NCI-H82 treated with DMSO at 0.1 percent for 48 hours (cell line): ENCODE results near the gene GPN2.

ENCODE experiments used
- DNase-seq: peaks from one replicate; lab custom pipeline; 2025; ENCODE audit not compliant: unreplicated experiment; lab: John Stamatoyannopoulos, UW

The GPN2 gene

GRCh38 chr1:26833432-26834405 lies 56.4 kb downstream of the GPN2 start:
- peak; percentile 76 for DNase-seq

- peak; percentile 94 for DNase-seq
Measured at GRCh38 chr1:26832249-26832960, 57.7 kb downstream of the GPN2 start.

GRCh38 chr1:26831546-26832248 lies 58.4 kb downstream of the GPN2 start:
- DNase-seq, result peak; percentile 35

GRCh38 chr1:26831059-26831458 lies 59.0 kb downstream of the GPN2 start:
- no peak for DNase-seq

GRCh38 chr1:26829184-26829911 lies 60.7 kb downstream of the GPN2 start:
- no peak for DNase-seq

GRCh38 chr1:26828411-26828991 lies 61.6 kb downstream of the GPN2 start:
- DNase-seq, result no peak

- no peak for DNase-seq
Measured at GRCh38 chr1:26827663-26828062, 62.4 kb downstream of the GPN2 start.

GRCh38 chr1:26827106-26827604 lies 62.9 kb downstream of the GPN2 start:
- no peak for DNase-seq

GRCh38 chr1:26826261-26827105 lies 63.6 kb downstream of the GPN2 start, which contains the start of gene ZDHHC18:
Gene ZDHHC18, plus strand, starts transcription at chr1:26826688. Its CDS starts 117 bp downstream, at chr1:26826805.
- peak; percentile 40 for DNase-seq
